Large intestine (tissue), 3 donors: ENCODE results near the gene AKAP8L. TPM values are rescaled to one million over a fixed set of nuclear protein-coding genes. Genes with fewer than 3 reads are reported as not detected.
"Not testable (repeated sequence)": the region's sequence is repeated elsewhere in the genome, so short reads cannot be mapped to it uniquely, and the experiment has no call there.

Source experiments
- DNase-seq, 2 donors: peaks; one replicate each; pipeline versions ENCODE4 v3.0.0 to v3.0.0-alpha.2; 2013
- H3K27ac ChIP-seq: one replicate; pipeline ENCODE4 v1.5.1; 2013; ENCODE audit warnings: low read length
- H3K27me3 ChIP-seq: 2 replicates; pipeline ENCODE4 v1.6.1; 2013; ENCODE audit warnings: low read length; ENCODE audit not compliant: control insufficient read depth, insufficient read depth
- H3K36me3 ChIP-seq: 2 replicates; pipeline ENCODE4 v1.6.1; 2013; ENCODE audit warnings: low read length; ENCODE audit not compliant: control insufficient read depth, insufficient read depth
- H3K4me1 ChIP-seq: one replicate; pipeline ENCODE4 v1.6.1; 2013; ENCODE audit warnings: low read length; ENCODE audit not compliant: control insufficient read depth, insufficient read depth
- H3K4me3 ChIP-seq: one replicate; pipeline ENCODE4 v1.5.1; 2013; ENCODE audit warnings: low read length
- H3K9me3 ChIP-seq: one replicate; pipeline ENCODE4 v1.6.1; 2013; ENCODE audit warnings: mild to moderate bottlenecking, low read depth, low read length, moderate library complexity; ENCODE audit not compliant: control insufficient read depth
- WGBS: methylation state at CpG from one replicate; pipeline ENCODE4 v1.1.5; 2013; ENCODE audit warnings: low lambda C conversion rate; ENCODE audit not compliant: insufficient coverage; 5-methylcytosine and 5-hydroxymethylcytosine counted together
- polyA plus RNA-seq: library from polyadenylated mRNA; unstranded; fragments of 120-200 nt; gene quantifications from one replicate; pipeline ENCODE4 v1.2.1, GENCODE V29; 2013

The AKAP8L gene
- polyA plus RNA-seq, 1 donor, result 74.7 TPM

GRCh38 chr19:15412832-15413231, 6.0 kb downstream of the AKAP8L start:
- Histone ChIP-seq H3K9me3 (no peaks in the 10 kb centered on the region), H3K27me3 (no peaks in the 10 kb centered on the region), H3K27ac (no peak overlapping the region), H3K4me3 (no peak overlapping the region), H3K36me3 (peaks cover 27% of the 10 kb centered on the region), H3K4me1 (no peaks in the 10 kb centered on the region)
- DNase-seq, result no peak
- WGBS, result no CpG with 5 or more reads among the region's 4 CpGs

- DNase-seq, H3K9me3 ChIP-seq, H3K27ac ChIP-seq, H3K27me3 ChIP-seq, H3K4me3 ChIP-seq, H3K4me1 ChIP-seq: not testable (repeated sequence)
- peaks cover 28% of the 10 kb centered on the region for H3K36me3 ChIP-seq
- WGBS, result no CpG with 5 or more reads among the region's 2 CpGs
Observed at GRCh38 chr19:15411351-15411750, 7.4 kb downstream of the AKAP8L start.

GRCh38 chr19:15404780-15405211, 14.0 kb downstream of the AKAP8L start:
- H3K4me1 ChIP-seq, result no peaks in the 10 kb centered on the region
- no peaks in the 10 kb centered on the region for H3K27me3 ChIP-seq
- no peak for DNase-seq
- no peak overlapping the region for H3K27ac ChIP-seq
- no peak overlapping the region for H3K4me3 ChIP-seq
- H3K9me3 ChIP-seq, result no peaks in the 10 kb centered on the region
- peaks cover 66% of the 10 kb centered on the region for H3K36me3 ChIP-seq
- WGBS, result 50% methylated on average over 1 of the region's 3 CpGs

- Histone ChIP-seq H3K4me1 (no peaks in the 10 kb centered on the region), H3K27me3 (no peaks in the 10 kb centered on the region), H3K9me3 (no peaks in the 10 kb centered on the region), H3K4me3 (no peak overlapping the region), H3K27ac (no peak overlapping the region), H3K36me3 (peaks cover 66% of the 10 kb centered on the region)
- 100% methylated on average over 1 of the region's 7 CpGs for WGBS
- no peak for DNase-seq
Observed at GRCh38 chr19:15404097-15404779, 14.6 kb downstream of the AKAP8L start.

GRCh38 chr19:15403151-15403531, 15.6 kb downstream of the AKAP8L start:
- H3K9me3 ChIP-seq, result no peaks in the 10 kb centered on the region
- H3K27ac ChIP-seq, result no peak overlapping the region
- no peak for DNase-seq
- WGBS, result no CpG with 5 or more reads among the region's 10 CpGs
- H3K27me3 ChIP-seq, result no peaks in the 10 kb centered on the region
- H3K4me1 ChIP-seq, result no peaks in the 10 kb centered on the region
- H3K36me3 ChIP-seq, result peaks cover 72% of the 10 kb centered on the region
- no peak overlapping the region for H3K4me3 ChIP-seq

GRCh38 chr19:15402411-15403150, 16.2 kb downstream of the AKAP8L start:
- DNase-seq, result no peak
- no peaks in the 10 kb centered on the region for H3K4me1 ChIP-seq
- H3K4me3 ChIP-seq, result no peak overlapping the region
- no peaks in the 10 kb centered on the region for H3K27me3 ChIP-seq
- peaks cover 77% of the 10 kb centered on the region for H3K36me3 ChIP-seq
- no peak overlapping the region for H3K27ac ChIP-seq
- H3K9me3 ChIP-seq, result no peaks in the 10 kb centered on the region
- no CpG with 5 or more reads among the region's 15 CpGs for WGBS

GRCh38 chr19:15401397-15401710, 17.4 kb downstream of the AKAP8L start:
- WGBS, result 90% methylated on average over 2 of the region's 17 CpGs

GRCh38 chr19:15400521-15401396, 18.0 kb downstream of the AKAP8L start:
- peaks cover 90% of the 10 kb centered on the region for H3K36me3 ChIP-seq
- no peak for DNase-seq
- H3K27ac ChIP-seq, result no peak overlapping the region
- no peaks in the 10 kb centered on the region for H3K4me1 ChIP-seq
- H3K27me3 ChIP-seq, result no peaks in the 10 kb centered on the region
- no peaks in the 10 kb centered on the region for H3K9me3 ChIP-seq
- 100% methylated on average over 1 of the region's 29 CpGs for WGBS
- H3K4me3 ChIP-seq, result no peak overlapping the region

More at GRCh38 chr19:15401397-15401710, 17.4 kb downstream of the AKAP8L start:
- Histone ChIP-seq H3K36me3 (peaks cover 87% of the 10 kb centered on the region), H3K27ac (no peak overlapping the region), H3K9me3 (no peaks in the 10 kb centered on the region), H3K4me3 (no peak overlapping the region), H3K4me1 (no peaks in the 10 kb centered on the region), H3K27me3 (no peaks in the 10 kb centered on the region)
- DNase-seq, result no peak

GRCh38 chr19:15399635-15400034, 19.2 kb downstream of the AKAP8L start:
- Histone ChIP-seq H3K9me3 (no peaks in the 10 kb centered on the region), H3K4me1 (no peaks in the 10 kb centered on the region), H3K36me3 (peaks cover 90% of the 10 kb centered on the region), H3K4me3 (no peak overlapping the region), H3K27ac (no peak overlapping the region), H3K27me3 (no peaks in the 10 kb centered on the region)
- DNase-seq, result no peak
- WGBS, result no CpG with 5 or more reads among the region's 14 CpGs

- no peaks in the 10 kb centered on the region for H3K27me3 ChIP-seq
- H3K4me3 ChIP-seq, result no peak overlapping the region
- no peaks in the 10 kb centered on the region for H3K4me1 ChIP-seq
- no CpG with 5 or more reads among the region's 8 CpGs for WGBS
- H3K27ac ChIP-seq, result no peak overlapping the region
- DNase-seq, result no peak
- peaks cover 86% of the 10 kb centered on the region for H3K36me3 ChIP-seq
- H3K9me3 ChIP-seq, result no peaks in the 10 kb centered on the region
Observed at GRCh38 chr19:15399234-15399515, 19.6 kb downstream of the AKAP8L start.
